ENCODE data around the gene CPSF3. TPM values are rescaled to one million over a fixed set of nuclear protein-coding genes. Genes with fewer than 3 reads are reported as not detected.
A peak's percentile ranks its signal among the peaks of the same experiment; 100 is the strongest.

Gene CPSF3
- total and polyA plus RNA-seq, 9 of the 15 experiments (the other 6 are each of a cell fraction or from before 2014, with no cell fraction given), result 54.2 to 151 (median 94.5) TPM

DNA sequence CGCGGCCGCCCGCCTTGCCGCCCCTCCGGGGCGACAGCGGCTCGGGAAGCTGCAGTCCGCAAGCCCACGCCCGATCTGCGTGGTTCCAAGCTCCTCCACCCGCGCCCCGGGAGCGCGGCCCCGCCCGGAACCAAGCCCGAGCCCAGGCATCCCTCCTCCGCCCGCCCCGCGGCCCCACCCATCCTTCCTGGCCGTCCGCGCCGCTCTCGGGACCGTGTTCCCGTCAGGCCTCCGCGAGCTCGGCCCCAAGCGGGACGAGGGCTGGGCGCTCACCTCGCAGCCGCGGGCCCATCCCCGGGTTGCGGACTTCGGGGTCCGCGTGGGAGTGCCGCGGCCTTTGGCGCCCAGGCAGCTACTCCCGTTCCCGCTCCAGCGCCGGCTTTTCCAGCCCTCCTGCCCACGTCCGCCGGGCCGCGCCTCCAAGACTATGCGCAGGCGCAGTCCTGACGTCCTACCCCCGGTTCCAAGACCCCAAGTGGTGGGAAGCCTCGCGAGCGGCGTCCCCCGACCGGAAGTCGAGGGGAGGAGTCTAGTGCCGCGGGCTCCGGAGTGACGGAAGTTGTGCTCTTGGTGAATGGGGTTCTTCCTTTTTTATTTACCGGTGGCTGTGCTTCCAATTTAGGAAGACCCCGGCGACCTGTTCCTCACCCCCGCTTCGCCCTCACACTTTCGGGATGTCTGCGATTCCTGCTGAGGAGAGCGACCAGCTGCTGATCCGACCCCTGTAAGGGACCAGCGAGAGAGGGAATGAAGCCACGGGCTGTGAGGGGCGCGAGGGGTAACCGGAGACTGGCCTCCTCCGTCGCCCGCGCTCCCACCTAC is at the start of gene CPSF3, which contains the start of gene ITGB1BP1 (continued):
- TF ChIP-seq KLF10 (CRISPR knock-in tag; IDR thresholded peaks at IDR 0.05) (no peak), FOXP1 (CRISPR knock-in tag; IDR thresholded peaks at IDR 0.05) (peak; percentile 85), POLR3A (IDR thresholded peaks at IDR 0.05; ENCODE audit: borderline replicate concordance, extremely low read depth, insufficient read depth, insufficient read length) (no peak), NONO (IDR thresholded peaks at IDR 0.05; ENCODE audit: low read depth in 2 of 2, low read length in 1 of 2) (peak; percentile 55 to 94; a peak in 3 of 4 replicates), SAFB2 (IDR thresholded peaks at IDR 0.05; ENCODE audit: borderline replicate concordance, low read depth, low read length, severe bottlenecking) (no peak), KDM5B (IDR thresholded peaks at IDR 0.05; ENCODE audit: insufficient replicate concordance, low read depth, low read length) (peak; percentile 57), TGIF2 (CRISPR knock-in tag; IDR thresholded peaks at IDR 0.05) (no peak), NR1H2 (CRISPR knock-in tag; IDR thresholded peaks at IDR 0.05) (no peak), NFXL1 (CRISPR knock-in tag; IDR thresholded peaks at IDR 0.05) (no peak), MEIS2 (IDR thresholded peaks at IDR 0.05; ENCODE audit: partially characterized antibody) (peak; percentile 67)
- TF ChIP-seq, protein P1, sequence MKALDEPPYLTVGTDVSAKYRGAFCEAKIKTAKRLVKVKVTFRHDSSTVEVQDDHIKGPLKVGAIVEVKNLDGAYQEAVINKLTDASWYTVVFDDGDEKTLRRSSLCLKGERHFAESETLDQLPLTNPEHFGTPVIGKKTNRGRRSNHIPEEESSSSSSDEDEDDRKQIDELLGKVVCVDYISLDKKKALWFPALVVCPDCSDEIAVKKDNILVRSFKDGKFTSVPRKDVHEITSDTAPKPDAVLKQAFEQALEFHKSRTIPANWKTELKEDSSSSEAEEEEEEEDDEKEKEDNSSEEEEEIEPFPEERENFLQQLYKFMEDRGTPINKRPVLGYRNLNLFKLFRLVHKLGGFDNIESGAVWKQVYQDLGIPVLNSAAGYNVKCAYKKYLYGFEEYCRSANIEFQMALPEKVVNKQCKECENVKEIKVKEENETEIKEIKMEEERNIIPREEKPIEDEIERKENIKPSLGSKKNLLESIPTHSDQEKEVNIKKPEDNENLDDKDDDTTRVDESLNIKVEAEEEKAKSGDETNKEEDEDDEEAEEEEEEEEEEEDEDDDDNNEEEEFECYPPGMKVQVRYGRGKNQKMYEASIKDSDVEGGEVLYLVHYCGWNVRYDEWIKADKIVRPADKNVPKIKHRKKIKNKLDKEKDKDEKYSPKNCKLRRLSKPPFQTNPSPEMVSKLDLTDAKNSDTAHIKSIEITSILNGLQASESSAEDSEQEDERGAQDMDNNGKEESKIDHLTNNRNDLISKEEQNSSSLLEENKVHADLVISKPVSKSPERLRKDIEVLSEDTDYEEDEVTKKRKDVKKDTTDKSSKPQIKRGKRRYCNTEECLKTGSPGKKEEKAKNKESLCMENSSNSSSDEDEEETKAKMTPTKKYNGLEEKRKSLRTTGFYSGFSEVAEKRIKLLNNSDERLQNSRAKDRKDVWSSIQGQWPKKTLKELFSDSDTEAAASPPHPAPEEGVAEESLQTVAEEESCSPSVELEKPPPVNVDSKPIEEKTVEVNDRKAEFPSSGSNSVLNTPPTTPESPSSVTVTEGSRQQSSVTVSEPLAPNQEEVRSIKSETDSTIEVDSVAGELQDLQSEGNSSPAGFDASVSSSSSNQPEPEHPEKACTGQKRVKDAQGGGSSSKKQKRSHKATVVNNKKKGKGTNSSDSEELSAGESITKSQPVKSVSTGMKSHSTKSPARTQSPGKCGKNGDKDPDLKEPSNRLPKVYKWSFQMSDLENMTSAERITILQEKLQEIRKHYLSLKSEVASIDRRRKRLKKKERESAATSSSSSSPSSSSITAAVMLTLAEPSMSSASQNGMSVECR (CRISPR knock-in tag; IDR thresholded peaks at IDR 0.05), result peak; percentile 94
- TF ChIP-seq, protein P2, sequence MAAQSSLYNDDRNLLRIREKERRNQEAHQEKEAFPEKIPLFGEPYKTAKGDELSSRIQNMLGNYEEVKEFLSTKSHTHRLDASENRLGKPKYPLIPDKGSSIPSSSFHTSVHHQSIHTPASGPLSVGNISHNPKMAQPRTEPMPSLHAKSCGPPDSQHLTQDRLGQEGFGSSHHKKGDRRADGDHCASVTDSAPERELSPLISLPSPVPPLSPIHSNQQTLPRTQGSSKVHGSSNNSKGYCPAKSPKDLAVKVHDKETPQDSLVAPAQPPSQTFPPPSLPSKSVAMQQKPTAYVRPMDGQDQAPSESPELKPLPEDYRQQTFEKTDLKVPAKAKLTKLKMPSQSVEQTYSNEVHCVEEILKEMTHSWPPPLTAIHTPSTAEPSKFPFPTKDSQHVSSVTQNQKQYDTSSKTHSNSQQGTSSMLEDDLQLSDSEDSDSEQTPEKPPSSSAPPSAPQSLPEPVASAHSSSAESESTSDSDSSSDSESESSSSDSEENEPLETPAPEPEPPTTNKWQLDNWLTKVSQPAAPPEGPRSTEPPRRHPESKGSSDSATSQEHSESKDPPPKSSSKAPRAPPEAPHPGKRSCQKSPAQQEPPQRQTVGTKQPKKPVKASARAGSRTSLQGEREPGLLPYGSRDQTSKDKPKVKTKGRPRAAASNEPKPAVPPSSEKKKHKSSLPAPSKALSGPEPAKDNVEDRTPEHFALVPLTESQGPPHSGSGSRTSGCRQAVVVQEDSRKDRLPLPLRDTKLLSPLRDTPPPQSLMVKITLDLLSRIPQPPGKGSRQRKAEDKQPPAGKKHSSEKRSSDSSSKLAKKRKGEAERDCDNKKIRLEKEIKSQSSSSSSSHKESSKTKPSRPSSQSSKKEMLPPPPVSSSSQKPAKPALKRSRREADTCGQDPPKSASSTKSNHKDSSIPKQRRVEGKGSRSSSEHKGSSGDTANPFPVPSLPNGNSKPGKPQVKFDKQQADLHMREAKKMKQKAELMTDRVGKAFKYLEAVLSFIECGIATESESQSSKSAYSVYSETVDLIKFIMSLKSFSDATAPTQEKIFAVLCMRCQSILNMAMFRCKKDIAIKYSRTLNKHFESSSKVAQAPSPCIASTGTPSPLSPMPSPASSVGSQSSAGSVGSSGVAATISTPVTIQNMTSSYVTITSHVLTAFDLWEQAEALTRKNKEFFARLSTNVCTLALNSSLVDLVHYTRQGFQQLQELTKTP (IDR thresholded peaks at IDR 0.05; ENCODE audit: low read depth in 1 of 2, partially characterized antibody in 2 of 2), result no peak
- TF ChIP-seq, protein P3, sequence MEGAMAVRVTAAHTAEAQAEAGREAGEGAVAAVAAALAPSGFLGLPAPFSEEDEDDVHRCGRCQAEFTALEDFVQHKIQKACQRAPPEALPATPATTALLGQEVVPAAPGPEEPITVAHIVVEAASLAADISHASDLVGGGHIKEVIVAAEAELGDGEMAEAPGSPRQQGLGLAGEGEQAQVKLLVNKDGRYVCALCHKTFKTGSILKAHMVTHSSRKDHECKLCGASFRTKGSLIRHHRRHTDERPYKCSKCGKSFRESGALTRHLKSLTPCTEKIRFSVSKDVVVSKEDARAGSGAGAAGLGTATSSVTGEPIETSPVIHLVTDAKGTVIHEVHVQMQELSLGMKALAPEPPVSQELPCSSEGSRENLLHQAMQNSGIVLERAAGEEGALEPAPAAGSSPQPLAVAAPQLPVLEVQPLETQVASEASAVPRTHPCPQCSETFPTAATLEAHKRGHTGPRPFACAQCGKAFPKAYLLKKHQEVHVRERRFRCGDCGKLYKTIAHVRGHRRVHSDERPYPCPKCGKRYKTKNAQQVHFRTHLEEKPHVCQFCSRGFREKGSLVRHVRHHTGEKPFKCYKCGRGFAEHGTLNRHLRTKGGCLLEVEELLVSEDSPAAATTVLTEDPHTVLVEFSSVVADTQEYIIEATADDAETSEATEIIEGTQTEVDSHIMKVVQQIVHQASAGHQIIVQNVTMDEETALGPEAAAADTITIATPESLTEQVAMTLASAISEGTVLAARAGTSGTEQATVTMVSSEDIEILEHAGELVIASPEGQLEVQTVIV (CRISPR knock-in tag; IDR thresholded peaks at IDR 0.05; ENCODE audit: borderline replicate concordance), result no peak
